ENCODE results near the gene RWDD2A. TPM values are rescaled to one million over a fixed set of nuclear protein-coding genes. Genes with fewer than 3 reads are reported as not detected.
"Not testable (repeated sequence)": the region's sequence is repeated elsewhere in the genome, so short reads cannot be mapped to it uniquely, and the experiment has no call there.

The RWDD2A gene
- total RNA-seq, 1 donor from 2014 or later: 3.5 TPM

- no peak overlapping the region for H3K27ac ChIP-seq
- H3K4me1 ChIP-seq: peaks cover 12% of the 10 kb centered on the region
- ATAC-seq: no peak
- no peak for DNase-seq
- no peaks in the 10 kb centered on the region for H3K9me3 ChIP-seq
- H3K36me3 ChIP-seq: peaks cover 50% of the 10 kb centered on the region
- H3K27me3 ChIP-seq: no peaks in the 10 kb centered on the region
- intact Hi-C loops (cut with DNase I): no loop called here
- TF ChIP-seq CTCF (IDR thresholded peaks at IDR 0.05): no peak
- no peak overlapping the region for H3K4me3 ChIP-seq
Observed at GRCh38 chr6:83188501-83188900, 4.7 kb upstream of the RWDD2A start.

GRCh38 chr6:83190626-83191025 is 2.5 kb upstream of the RWDD2A start:
- Histone ChIP-seq H3K27ac (no peak overlapping the region), H3K27me3 (no peaks in the 10 kb centered on the region), H3K9me3 (no peaks in the 10 kb centered on the region), H3K4me1 (peaks cover 12% of the 10 kb centered on the region), H3K36me3 (peaks cover 39% of the 10 kb centered on the region), H3K4me3 (no peak overlapping the region)
- DNase-seq (no peak), ATAC-seq (no peak)
- intact Hi-C loops (cut with DNase I): no loop called here
- TF ChIP-seq CTCF (IDR thresholded peaks at IDR 0.05): no peak

GRCh38 chr6:83191974-83192373 is 1.2 kb upstream of the RWDD2A start:
- H3K27ac ChIP-seq; H3K27me3 ChIP-seq; ATAC-seq; DNase-seq; H3K9me3 ChIP-seq; intact Hi-C loops (cut with DNase I): not testable (repeated sequence)
- Histone ChIP-seq H3K4me1 (peaks cover 12% of the 10 kb centered on the region), H3K36me3 (peaks cover 25% of the 10 kb centered on the region), H3K4me3 (peak overlapping the region; percentile 86)

- no peak for ATAC-seq
- Histone ChIP-seq H3K4me3 (peak overlapping the region; percentile 86), H3K27me3 (no peaks in the 10 kb centered on the region), H3K27ac (peak overlapping the region; percentile 89), H3K36me3 (peaks cover 22% of the 10 kb centered on the region), H3K9me3 (no peaks in the 10 kb centered on the region), H3K4me1 (peaks cover 12% of the 10 kb centered on the region)
- DNase-seq: no peak
- intact Hi-C loops (cut with DNase I): no loop called here
- no peak for TF ChIP-seq CTCF (IDR thresholded peaks at IDR 0.05)
Observed at GRCh38 chr6:83192456-83192855, 701 bp upstream of the RWDD2A start.

- intact Hi-C loops (cut with DNase I): no loop called here
- ATAC-seq: peak; percentile 75
- peak overlapping the region; percentile 86 for H3K4me3 ChIP-seq
Observed at GRCh38 chr6:83193747-83194566, 800 bp downstream of the RWDD2A start.

More at GRCh38 chr6:83193747-83194566, 800 bp downstream of the RWDD2A start:
- Histone ChIP-seq H3K4me1 (peaks cover 12% of the 10 kb centered on the region), H3K27ac (peak overlapping the region; percentile 89), H3K9me3 (no peaks in the 10 kb centered on the region), H3K36me3 (peaks cover 8% of the 10 kb centered on the region), H3K27me3 (no peaks in the 10 kb centered on the region)
- peak; percentile 79 for DNase-seq
- no peak for TF ChIP-seq CTCF (IDR thresholded peaks at IDR 0.05)
